Stimulated activated CD4-positive, alpha-beta T cell treated with anti-CD3 and anti-CD28 coated beads, Interleukin-1b, Interleukin-23, amount 100 ng/mL, for 1 hour (primary cell): ENCODE results near the gene SEC14L5.
"Not testable (repeated sequence)": the region's sequence is repeated elsewhere in the genome, so short reads cannot be mapped to it uniquely, and the experiment has no call there.

Experiments used
- DNase-seq, 2 donors: peaks; one replicate each; pipeline ENCODE4 v3.0.0-alpha.2; 2020; ENCODE audit warnings: low read depth in 2 of 2

Gene SEC14L5

GRCh38 chr16:4929619-4930018, 28.5 kb upstream of the SEC14L5 start:
- not testable (repeated sequence) for DNase-seq

GRCh38 chr16:4931381-4931780, 26.7 kb upstream of the SEC14L5 start:
- no peak for DNase-seq

GRCh38 chr16:4933433-4933832, 24.7 kb upstream of the SEC14L5 start:
- DNase-seq: no peak

- DNase-seq: no peak
Observed at GRCh38 chr16:4933871-4934395, 24.2 kb upstream of the SEC14L5 start.

- DNase-seq: no peak
Observed at GRCh38 chr16:4934591-4934990, 23.5 kb upstream of the SEC14L5 start.

GRCh38 chr16:4935241-4935855, 22.8 kb upstream of the SEC14L5 start:
- no peak for DNase-seq

GRCh38 chr16:4936181-4936990, 21.7 kb upstream of the SEC14L5 start:
- no peak for DNase-seq

GRCh38 chr16:4936991-4937781, 20.9 kb upstream of the SEC14L5 start, which contains the start of gene PPL:
Gene PPL, minus strand, starts transcription at chr16:4937148. Its CDS starts 103 bp downstream, at chr16:4937045.
- DNase-seq: no peak

GRCh38 chr16:4937782-4938682, 20.1 kb upstream of the SEC14L5 start:
- DNase-seq: no peak

- no peak for DNase-seq
Observed at GRCh38 chr16:4938683-4939030, 19.5 kb upstream of the SEC14L5 start.

- no peak for DNase-seq
Observed at GRCh38 chr16:4940719-4941118, 17.4 kb upstream of the SEC14L5 start.

GRCh38 chr16:4942481-4942880, 15.6 kb upstream of the SEC14L5 start:
- no peak for DNase-seq

- DNase-seq: no peak
Observed at GRCh38 chr16:4944333-4945281, 13.5 kb upstream of the SEC14L5 start.

- DNase-seq: no peak
Observed at GRCh38 chr16:4945560-4946502, 12.3 kb upstream of the SEC14L5 start.

- no peak for DNase-seq
Observed at GRCh38 chr16:4946917-4947316, 11.2 kb upstream of the SEC14L5 start.

- DNase-seq: no peak
Observed at GRCh38 chr16:4947722-4948503, 10.2 kb upstream of the SEC14L5 start.

GRCh38 chr16:4948903-4949766, 9.0 kb upstream of the SEC14L5 start:
- DNase-seq: no peak
